ENCODE results near the gene CCDC47.

Gene CCDC47

DNA sequence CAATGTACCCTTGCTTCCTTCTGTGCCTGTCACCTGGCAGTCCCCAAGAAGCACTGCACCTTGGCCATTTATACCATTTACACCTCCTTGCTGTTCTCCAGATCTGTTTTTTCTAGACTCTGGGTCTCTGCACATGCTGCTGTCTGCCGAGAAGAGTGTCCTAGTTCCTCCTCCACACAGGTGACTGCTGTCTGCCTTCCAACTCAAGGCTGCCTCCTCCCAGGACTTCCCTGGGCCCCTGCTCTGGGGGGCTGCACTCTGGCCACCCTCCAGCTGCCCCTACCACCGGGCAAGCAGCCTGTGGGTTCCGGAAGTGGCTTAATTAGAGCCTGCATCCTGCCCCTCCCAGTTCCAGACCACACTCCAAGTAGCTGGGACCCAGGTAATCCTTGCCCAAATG, 67.7 kb downstream of the CCDC47 start:
- TF ChIP-seq ZFP30 (CRISPR knock-in tag; IDR thresholded peaks at IDR 0.05) (no peak), SNAI2 (CRISPR knock-in tag; IDR thresholded peaks at IDR 0.05) (no peak), POU6F1 (CRISPR knock-in tag; IDR thresholded peaks at IDR 0.05; ENCODE audit: borderline replicate concordance, low read depth) (no peak), ZNF70 (CRISPR knock-in tag; IDR thresholded peaks at IDR 0.05) (no peak), ZNF565 (CRISPR knock-in tag; conservative IDR thresholded peaks at IDR 0.05; ENCODE audit: low read depth) (no peak), OSR1 (CRISPR knock-in tag; IDR thresholded peaks at IDR 0.05) (no peak)
- ATAC-seq: no peak

DNA sequence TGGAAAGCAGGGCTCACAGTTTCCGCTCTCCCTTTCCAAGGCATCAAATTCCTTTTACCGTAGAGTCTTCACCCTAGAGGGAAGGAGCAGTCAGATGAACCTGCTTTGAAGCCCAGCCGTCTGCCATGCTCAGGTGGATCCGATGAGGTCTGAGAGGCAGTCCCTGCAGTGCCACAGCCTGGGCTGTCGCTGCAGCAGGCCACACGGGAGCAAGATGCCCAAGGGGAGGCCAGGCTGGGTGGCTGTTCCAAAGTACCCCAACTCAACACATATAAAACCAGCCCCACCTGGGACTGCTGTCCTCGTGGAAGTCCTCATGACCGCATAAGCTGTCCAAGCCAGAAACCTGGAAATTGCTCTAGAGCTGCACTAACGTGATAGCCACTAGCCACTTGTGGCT, 68.6 kb downstream of the CCDC47 start:
- ATAC-seq: no peak
- TF ChIP-seq PPARA (CRISPR knock-in tag; IDR thresholded peaks at IDR 0.05; ENCODE audit: borderline replicate concordance) (no peak), CSRNP3 (CRISPR knock-in tag; IDR thresholded peaks at IDR 0.05) (no peak), SNAI2 (CRISPR knock-in tag; IDR thresholded peaks at IDR 0.05) (no peak), OSR1 (CRISPR knock-in tag; IDR thresholded peaks at IDR 0.05) (no peak), ZNF8 (CRISPR knock-in tag; IDR thresholded peaks at IDR 0.05) (no peak), TCF4 (CRISPR knock-in tag; IDR thresholded peaks at IDR 0.05; ENCODE audit: borderline replicate concordance) (no peak), CREB5 (CRISPR knock-in tag; IDR thresholded peaks at IDR 0.05; ENCODE audit: low read depth) (no peak), ISL1 (CRISPR knock-in tag; IDR thresholded peaks at IDR 0.05) (no peak), GLIS3 (CRISPR knock-in tag; IDR thresholded peaks at IDR 0.05) (no peak), RARB (CRISPR knock-in tag; IDR thresholded peaks at IDR 0.05) (no peak)
- TF ChIP-seq, protein P1, sequence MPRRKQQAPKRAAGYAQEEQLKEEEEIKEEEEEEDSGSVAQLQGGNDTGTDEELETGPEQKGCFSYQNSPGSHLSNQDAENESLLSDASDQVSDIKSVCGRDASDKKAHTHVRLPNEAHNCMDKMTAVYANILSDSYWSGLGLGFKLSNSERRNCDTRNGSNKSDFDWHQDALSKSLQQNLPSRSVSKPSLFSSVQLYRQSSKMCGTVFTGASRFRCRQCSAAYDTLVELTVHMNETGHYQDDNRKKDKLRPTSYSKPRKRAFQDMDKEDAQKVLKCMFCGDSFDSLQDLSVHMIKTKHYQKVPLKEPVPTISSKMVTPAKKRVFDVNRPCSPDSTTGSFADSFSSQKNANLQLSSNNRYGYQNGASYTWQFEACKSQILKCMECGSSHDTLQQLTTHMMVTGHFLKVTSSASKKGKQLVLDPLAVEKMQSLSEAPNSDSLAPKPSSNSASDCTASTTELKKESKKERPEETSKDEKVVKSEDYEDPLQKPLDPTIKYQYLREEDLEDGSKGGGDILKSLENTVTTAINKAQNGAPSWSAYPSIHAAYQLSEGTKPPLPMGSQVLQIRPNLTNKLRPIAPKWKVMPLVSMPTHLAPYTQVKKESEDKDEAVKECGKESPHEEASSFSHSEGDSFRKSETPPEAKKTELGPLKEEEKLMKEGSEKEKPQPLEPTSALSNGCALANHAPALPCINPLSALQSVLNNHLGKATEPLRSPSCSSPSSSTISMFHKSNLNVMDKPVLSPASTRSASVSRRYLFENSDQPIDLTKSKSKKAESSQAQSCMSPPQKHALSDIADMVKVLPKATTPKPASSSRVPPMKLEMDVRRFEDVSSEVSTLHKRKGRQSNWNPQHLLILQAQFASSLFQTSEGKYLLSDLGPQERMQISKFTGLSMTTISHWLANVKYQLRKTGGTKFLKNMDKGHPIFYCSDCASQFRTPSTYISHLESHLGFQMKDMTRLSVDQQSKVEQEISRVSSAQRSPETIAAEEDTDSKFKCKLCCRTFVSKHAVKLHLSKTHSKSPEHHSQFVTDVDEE (CRISPR knock-in tag; IDR thresholded peaks at IDR 0.05): no peak

- TF ChIP-seq PPARA (CRISPR knock-in tag; IDR thresholded peaks at IDR 0.05; ENCODE audit: borderline replicate concordance): no peak
- no peak for TF ChIP-seq TOX (CRISPR knock-in tag; IDR thresholded peaks at IDR 0.05; ENCODE audit: borderline replicate concordance)
- no peak for TF ChIP-seq ZFP3 (CRISPR knock-in tag; IDR thresholded peaks at IDR 0.05)
- no peak for TF ChIP-seq ZFP30 (CRISPR knock-in tag; IDR thresholded peaks at IDR 0.05)
- TF ChIP-seq ARNTL (CRISPR knock-in tag; IDR thresholded peaks at IDR 0.05; ENCODE audit: borderline replicate concordance, low read depth): no peak
- TF ChIP-seq ESRRG (CRISPR knock-in tag; IDR thresholded peaks at IDR 0.05): no peak
- TF ChIP-seq CREB5 (CRISPR knock-in tag; IDR thresholded peaks at IDR 0.05; ENCODE audit: low read depth): no peak
- no peak for TF ChIP-seq OSR1 (CRISPR knock-in tag; IDR thresholded peaks at IDR 0.05)
- TF ChIP-seq RARB (CRISPR knock-in tag; IDR thresholded peaks at IDR 0.05): no peak
- no peak for TF ChIP-seq CSDC2 (CRISPR knock-in tag; IDR thresholded peaks at IDR 0.05)
- TF ChIP-seq POU6F1 (CRISPR knock-in tag; IDR thresholded peaks at IDR 0.05; ENCODE audit: borderline replicate concordance, low read depth): no peak
- TF ChIP-seq TCF4 (CRISPR knock-in tag; IDR thresholded peaks at IDR 0.05; ENCODE audit: borderline replicate concordance): no peak
- TF ChIP-seq, protein P1 (CRISPR knock-in tag; IDR thresholded peaks at IDR 0.05): no peak
- no peak for TF ChIP-seq ZNF8 (CRISPR knock-in tag; IDR thresholded peaks at IDR 0.05)
- no peak for TF ChIP-seq ZNF565 (CRISPR knock-in tag; conservative IDR thresholded peaks at IDR 0.05; ENCODE audit: low read depth)
- TF ChIP-seq GLIS3 (CRISPR knock-in tag; IDR thresholded peaks at IDR 0.05): no peak
- TF ChIP-seq ZNF70 (CRISPR knock-in tag; IDR thresholded peaks at IDR 0.05): no peak
- TF ChIP-seq, protein P2, sequence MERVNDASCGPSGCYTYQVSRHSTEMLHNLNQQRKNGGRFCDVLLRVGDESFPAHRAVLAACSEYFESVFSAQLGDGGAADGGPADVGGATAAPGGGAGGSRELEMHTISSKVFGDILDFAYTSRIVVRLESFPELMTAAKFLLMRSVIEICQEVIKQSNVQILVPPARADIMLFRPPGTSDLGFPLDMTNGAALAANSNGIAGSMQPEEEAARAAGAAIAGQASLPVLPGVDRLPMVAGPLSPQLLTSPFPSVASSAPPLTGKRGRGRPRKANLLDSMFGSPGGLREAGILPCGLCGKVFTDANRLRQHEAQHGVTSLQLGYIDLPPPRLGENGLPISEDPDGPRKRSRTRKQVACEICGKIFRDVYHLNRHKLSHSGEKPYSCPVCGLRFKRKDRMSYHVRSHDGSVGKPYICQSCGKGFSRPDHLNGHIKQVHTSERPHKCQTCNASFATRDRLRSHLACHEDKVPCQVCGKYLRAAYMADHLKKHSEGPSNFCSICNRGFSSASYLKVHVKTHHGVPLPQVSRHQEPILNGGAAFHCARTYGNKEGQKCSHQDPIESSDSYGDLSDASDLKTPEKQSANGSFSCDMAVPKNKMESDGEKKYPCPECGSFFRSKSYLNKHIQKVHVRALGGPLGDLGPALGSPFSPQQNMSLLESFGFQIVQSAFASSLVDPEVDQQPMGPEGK (CRISPR knock-in tag; IDR thresholded peaks at IDR 0.05; ENCODE audit: borderline replicate concordance): no peak
- no peak for ATAC-seq
Measured at GRCh38 chr17:63704259-63704576, 69.2 kb downstream of the CCDC47 start.
